Neural progenitor cell (in vitro differentiated cells): Measurements from ENCODE around the gene AIF1L. TPM values are rescaled to one million over a fixed set of nuclear protein-coding genes. Genes with fewer than 3 reads are reported as not detected.
A peak's percentile ranks its signal among the peaks of the same experiment; 100 is the strongest.

Source experiments
- DNase-seq: peaks from one replicate; pipeline ENCODE4 v3.0.0-alpha.2; 2016; ENCODE audit warnings: low spot score
- H2AFZ ChIP-seq: fragments of 200-600 bp; sonication (generic); replicated peaks from 2 replicates; pipeline ENCODE4 v1.6.1; 2016; ENCODE audit warnings: antibody characterized with exemption
- H3F3A ChIP-seq: fragments of 200-600 bp; sonication (generic); 2 replicates; pipeline ENCODE4 v1.6.1; 2016; ENCODE audit warnings: antibody characterized with exemption, low read depth
- H3K27ac ChIP-seq: fragments of 200-600 bp; sonication (generic); 2 replicates; pipeline ENCODE4 v1.5.1; 2016; ENCODE audit warnings: mild to moderate bottlenecking
- H3K27me3 ChIP-seq: fragments of 200-600 bp; sonication (generic); 2 replicates; pipeline ENCODE4 v1.6.1; 2016; ENCODE audit warnings: mild to moderate bottlenecking, moderate library complexity
- H3K36me3 ChIP-seq: fragments of 200-600 bp; sonication (generic); 2 replicates; pipeline ENCODE4 v1.5.1; 2016
- H3K4me1 ChIP-seq: fragments of 200-600 bp; sonication (generic); 2 replicates; pipeline ENCODE4 v1.6.1; 2016; ENCODE audit warnings: mixed run types
- H3K4me2 ChIP-seq: fragments of 200-600 bp; sonication (generic); 2 replicates; pipeline ENCODE4 v1.6.1; 2016
- H3K4me3 ChIP-seq: fragments of 200-600 bp; sonication (generic); 2 replicates; pipeline ENCODE4 v1.5.1; 2016
- H3K79me2 ChIP-seq: fragments of 200-600 bp; sonication (generic); 2 replicates; pipeline ENCODE4 v1.6.1; 2016; ENCODE audit warnings: low read depth
- H3K9ac ChIP-seq: fragments of 200-600 bp; sonication (generic); 2 replicates; pipeline ENCODE4 v1.6.1; 2016
- H3K9me3 ChIP-seq: fragments of 200-600 bp; sonication (generic); 2 replicates; pipeline ENCODE4 v1.5.1; 2016; ENCODE audit warnings: low read depth
- H4K20me1 ChIP-seq: fragments of 200-600 bp; sonication (generic); 2 replicates; pipeline ENCODE4 v1.6.1; 2016; ENCODE audit warnings: low read depth
- H3K27ac Mint-ChIP-seq: 3 replicates; pipeline ENCODE4 v1.8.0; 2021; ENCODE audit warnings: mixed read lengths
- H3K27me3 Mint-ChIP-seq: 2 replicates; pipeline ENCODE4 v1.8.0; 2022; ENCODE audit warnings: low read depth, mild to moderate bottlenecking, inconsistent platforms, moderate library complexity, mixed read lengths; ENCODE audit not compliant: insufficient read depth
- H3K36me3 Mint-ChIP-seq: 3 replicates; pipeline ENCODE4 v1.8.0; 2021; ENCODE audit warnings: mixed read lengths
- H3K4me1 Mint-ChIP-seq: 3 replicates; pipeline ENCODE4 v1.8.0; 2021; ENCODE audit warnings: mixed read lengths
- H3K4me3 Mint-ChIP-seq: 3 replicates; pipeline ENCODE4 v1.8.0; 2021; ENCODE audit warnings: mild to moderate bottlenecking, moderate library complexity, mixed read lengths
- H3K9me3 Mint-ChIP-seq: 3 replicates; pipeline ENCODE4 v1.8.0; 2020; ENCODE audit warnings: mixed read lengths
- EZH2 ChIP-seq: fragments of 200-600 bp; sonication (generic); IDR thresholded peaks from 2 replicates; pipeline ENCODE4 v1.6.1; 2017; ENCODE audit warnings: antibody characterized with exemption, mild to moderate bottlenecking, moderate library complexity
- EZH2phosphoT487 ChIP-seq: fragments of 200-600 bp; sonication (generic); IDR thresholded peaks from 2 replicates; pipeline ENCODE4 v1.6.1; 2017; ENCODE audit warnings: antibody characterized with exemption
- total RNA-seq: library from RNA; depleted of rRNA; stranded (reverse); fragments of >200 nt; gene quantifications from 2 replicates; pipeline ENCODE4 v1.2.3, GENCODE V29; 2015; ENCODE audit warnings: low replicate concordance
- TF ChIP-seq, protein P1 (sequence below): fragments of 200-600 bp; sonication (generic); IDR thresholded peaks from 2 replicates; pipeline ENCODE4 v1.5.1; 2017; ENCODE audit warnings: antibody characterized with exemption, mild to moderate bottlenecking

The AIF1L gene
- 69.0 and 95.1 TPM in 2 replicates for total RNA-seq

- Histone ChIP-seq H3K9me3 (no peaks in the 10 kb centered on the region), H3K79me2 (peaks cover 36% of the 10 kb centered on the region), H3K4me3 (peak within 1 kb of the TSS; percentile 79), H3K9ac (peak within 1 kb of the TSS; percentile 52), H3K27ac (no peak within 1 kb of the TSS), H3F3A (peaks cover 31% of the 10 kb centered on the region), H4K20me1 (peaks cover 15% of the 10 kb centered on the region), H2AFZ (peak within 1 kb of the TSS; percentile 80), H3K36me3 (no peaks in the 10 kb centered on the region), H3K4me2 (peak within 1 kb of the TSS; percentile 87), H3K27me3 (no peaks in the 10 kb centered on the region), H3K4me1 (peaks cover 21% of the 10 kb centered on the region)
- Mint-ChIP-seq H3K4me3 (peak within 1 kb of the TSS; percentile 90), H3K9me3 (no peaks in the 10 kb centered on the region), H3K36me3 (no peaks in the 10 kb centered on the region), H3K27ac (peak within 1 kb of the TSS; percentile 93), H3K27me3 (peaks cover 10% of the 10 kb centered on the region), H3K4me1 (peaks cover 28% of the 10 kb centered on the region)
- DNase-seq = peak; percentile 94
- TF ChIP-seq EZH2phosphoT487 (no peak), EZH2 (peak; percentile 18)
- TF ChIP-seq, protein P1, sequence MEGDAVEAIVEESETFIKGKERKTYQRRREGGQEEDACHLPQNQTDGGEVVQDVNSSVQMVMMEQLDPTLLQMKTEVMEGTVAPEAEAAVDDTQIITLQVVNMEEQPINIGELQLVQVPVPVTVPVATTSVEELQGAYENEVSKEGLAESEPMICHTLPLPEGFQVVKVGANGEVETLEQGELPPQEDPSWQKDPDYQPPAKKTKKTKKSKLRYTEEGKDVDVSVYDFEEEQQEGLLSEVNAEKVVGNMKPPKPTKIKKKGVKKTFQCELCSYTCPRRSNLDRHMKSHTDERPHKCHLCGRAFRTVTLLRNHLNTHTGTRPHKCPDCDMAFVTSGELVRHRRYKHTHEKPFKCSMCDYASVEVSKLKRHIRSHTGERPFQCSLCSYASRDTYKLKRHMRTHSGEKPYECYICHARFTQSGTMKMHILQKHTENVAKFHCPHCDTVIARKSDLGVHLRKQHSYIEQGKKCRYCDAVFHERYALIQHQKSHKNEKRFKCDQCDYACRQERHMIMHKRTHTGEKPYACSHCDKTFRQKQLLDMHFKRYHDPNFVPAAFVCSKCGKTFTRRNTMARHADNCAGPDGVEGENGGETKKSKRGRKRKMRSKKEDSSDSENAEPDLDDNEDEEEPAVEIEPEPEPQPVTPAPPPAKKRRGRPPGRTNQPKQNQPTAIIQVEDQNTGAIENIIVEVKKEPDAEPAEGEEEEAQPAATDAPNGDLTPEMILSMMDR = peak; percentile 51
These were observed at the start of gene AIF1L for GRCh38 chr9:131096269-131097125. Gene AIF1L, plus strand, starts transcription at chr9:131096531. Its CDS starts 99 bp downstream, at chr9:131096630.

DNA sequence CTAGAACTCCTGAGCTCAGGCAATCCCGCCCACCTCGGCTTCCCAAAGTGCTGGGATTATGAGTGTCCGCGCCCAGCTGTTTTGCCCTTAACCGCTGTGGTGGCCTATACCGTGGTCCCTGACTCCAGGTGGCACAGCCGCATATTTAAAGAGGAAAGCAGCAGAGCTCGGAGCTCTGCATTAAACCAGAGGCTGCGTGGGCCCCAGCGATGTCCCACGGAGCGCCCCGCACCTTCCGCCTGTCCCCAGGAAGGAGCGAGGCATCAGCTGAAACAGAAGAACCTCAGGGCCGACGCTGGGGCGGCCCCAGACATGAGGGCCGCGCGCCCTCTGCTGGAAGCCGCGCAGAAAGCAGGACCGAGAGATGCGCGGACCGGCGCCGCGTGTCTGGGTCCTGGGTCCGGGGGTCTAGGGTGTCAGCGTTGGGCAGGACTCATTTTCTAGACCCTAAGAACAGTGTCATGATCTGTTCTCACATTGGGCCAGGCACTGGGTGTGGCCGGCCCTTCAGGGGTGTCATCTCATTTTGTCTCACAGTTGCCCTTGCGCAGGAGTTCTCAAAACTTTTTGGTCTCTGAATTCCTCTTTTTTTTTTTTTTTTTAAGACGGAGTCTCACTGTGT is 49.6 kb upstream of the AIF1L start:
- Histone ChIP-seq H3K79me2 (no peaks in the 10 kb centered on the region), H3K4me3 (no peak overlapping the region), H3K27ac (no peak overlapping the region), H3F3A (no peaks in the 10 kb centered on the region), H3K4me2 (no peak overlapping the region), H4K20me1 (no peaks in the 10 kb centered on the region), H3K9ac (no peak overlapping the region), H3K27me3 (no peaks in the 10 kb centered on the region), H3K4me1 (no peaks in the 10 kb centered on the region), H3K36me3 (no peaks in the 10 kb centered on the region), H2AFZ (peak overlapping the region; percentile 73), H3K9me3 (no peaks in the 10 kb centered on the region)
- Mint-ChIP-seq H3K4me1 (peaks cover 5% of the 10 kb centered on the region), H3K4me3 (no peak overlapping the region), H3K27me3 (peaks cover 3% of the 10 kb centered on the region), H3K36me3 (peaks cover 1% of the 10 kb centered on the region), H3K27ac (no peak overlapping the region), H3K9me3 (no peaks in the 10 kb centered on the region)
- TF ChIP-seq, protein P1 = peak; percentile 99
- TF ChIP-seq EZH2phosphoT487 (no peak), EZH2 (no peak)
- peak; percentile 91 for DNase-seq

GRCh38 chr9:131048332-131048731 is 48.0 kb upstream of the AIF1L start:
- no peaks in the 10 kb centered on the region for H3K9me3 ChIP-seq
- H3K4me1 ChIP-seq = no peaks in the 10 kb centered on the region
- Mint-ChIP-seq H3K27ac (no peak overlapping the region), H3K4me1 (peaks cover 5% of the 10 kb centered on the region), H3K36me3 (peaks cover 1% of the 10 kb centered on the region), H3K9me3 (no peaks in the 10 kb centered on the region), H3K4me3 (no peak overlapping the region), H3K27me3 (peaks cover 3% of the 10 kb centered on the region)
- H3F3A ChIP-seq = no peaks in the 10 kb centered on the region
- no peak overlapping the region for H2AFZ ChIP-seq
- TF ChIP-seq, protein P1 = no peak
- no peak for TF ChIP-seq EZH2phosphoT487
- TF ChIP-seq EZH2 = no peak
- no peak for DNase-seq
- no peaks in the 10 kb centered on the region for H3K79me2 ChIP-seq
- no peak overlapping the region for H3K4me2 ChIP-seq
- H3K9ac ChIP-seq = no peak overlapping the region
- no peaks in the 10 kb centered on the region for H3K27me3 ChIP-seq
- no peaks in the 10 kb centered on the region for H4K20me1 ChIP-seq
- no peaks in the 10 kb centered on the region for H3K36me3 ChIP-seq
- no peak overlapping the region for H3K4me3 ChIP-seq
- no peak overlapping the region for H3K27ac ChIP-seq
